AG04449 (cell line): ENCODE results near the gene AOC3.
"Not testable (repeated sequence)": the region's sequence is repeated elsewhere in the genome, so short reads cannot be mapped to it uniquely, and the experiment has no call there.

Experiments
- CTCF ChIA-PET: fragments of 350-600 bp; formaldehyde crosslinking; extraction: SDS; loops from one replicate; lab custom pipeline; 2021; ENCODE audit warnings: antibody characterized with exemption; lab: Yijun Ruan, JAX
- POLR2A ChIA-PET: fragments of 400-600, 350-600 bp; formaldehyde crosslinking; extraction: SDS; loops from one replicate; lab custom pipeline; 2020; ENCODE audit warnings: antibody characterized with exemption, inconsistent platforms; lab: Yijun Ruan, JAX
- DNase-seq: peaks from one replicate; pipeline ENCODE4 v3.0.0-alpha.2; 2010; ENCODE audit warnings: low read depth, low spot score
- H3K4me3 ChIP-seq: 2 replicates; pipeline ENCODE4 v1.5.1; 2011; ENCODE audit warnings: low read depth, mild to moderate bottlenecking, control low read depth, low read length
- TF ChIP-seq, protein P1 (sequence below): IDR thresholded peaks from one replicate; pipeline ENCODE4 v1.5.1; 2011; ENCODE audit warnings: mild to moderate bottlenecking, moderate library complexity, low read length, control low read depth, inconsistent platforms; ENCODE audit not compliant: insufficient read depth; ENCODE audit errors: missing control alignments

AOC3 gene

GRCh38 chr17:42878123-42878880 is 27.3 kb downstream of the AOC3 start:
- ChIA-PET POLR2A (no interaction called here), CTCF (no interaction called here)
- no peak for DNase-seq
- H3K4me3 ChIP-seq = no peak overlapping the region
- TF ChIP-seq, protein P1, sequence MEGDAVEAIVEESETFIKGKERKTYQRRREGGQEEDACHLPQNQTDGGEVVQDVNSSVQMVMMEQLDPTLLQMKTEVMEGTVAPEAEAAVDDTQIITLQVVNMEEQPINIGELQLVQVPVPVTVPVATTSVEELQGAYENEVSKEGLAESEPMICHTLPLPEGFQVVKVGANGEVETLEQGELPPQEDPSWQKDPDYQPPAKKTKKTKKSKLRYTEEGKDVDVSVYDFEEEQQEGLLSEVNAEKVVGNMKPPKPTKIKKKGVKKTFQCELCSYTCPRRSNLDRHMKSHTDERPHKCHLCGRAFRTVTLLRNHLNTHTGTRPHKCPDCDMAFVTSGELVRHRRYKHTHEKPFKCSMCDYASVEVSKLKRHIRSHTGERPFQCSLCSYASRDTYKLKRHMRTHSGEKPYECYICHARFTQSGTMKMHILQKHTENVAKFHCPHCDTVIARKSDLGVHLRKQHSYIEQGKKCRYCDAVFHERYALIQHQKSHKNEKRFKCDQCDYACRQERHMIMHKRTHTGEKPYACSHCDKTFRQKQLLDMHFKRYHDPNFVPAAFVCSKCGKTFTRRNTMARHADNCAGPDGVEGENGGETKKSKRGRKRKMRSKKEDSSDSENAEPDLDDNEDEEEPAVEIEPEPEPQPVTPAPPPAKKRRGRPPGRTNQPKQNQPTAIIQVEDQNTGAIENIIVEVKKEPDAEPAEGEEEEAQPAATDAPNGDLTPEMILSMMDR = no peak

DNA sequence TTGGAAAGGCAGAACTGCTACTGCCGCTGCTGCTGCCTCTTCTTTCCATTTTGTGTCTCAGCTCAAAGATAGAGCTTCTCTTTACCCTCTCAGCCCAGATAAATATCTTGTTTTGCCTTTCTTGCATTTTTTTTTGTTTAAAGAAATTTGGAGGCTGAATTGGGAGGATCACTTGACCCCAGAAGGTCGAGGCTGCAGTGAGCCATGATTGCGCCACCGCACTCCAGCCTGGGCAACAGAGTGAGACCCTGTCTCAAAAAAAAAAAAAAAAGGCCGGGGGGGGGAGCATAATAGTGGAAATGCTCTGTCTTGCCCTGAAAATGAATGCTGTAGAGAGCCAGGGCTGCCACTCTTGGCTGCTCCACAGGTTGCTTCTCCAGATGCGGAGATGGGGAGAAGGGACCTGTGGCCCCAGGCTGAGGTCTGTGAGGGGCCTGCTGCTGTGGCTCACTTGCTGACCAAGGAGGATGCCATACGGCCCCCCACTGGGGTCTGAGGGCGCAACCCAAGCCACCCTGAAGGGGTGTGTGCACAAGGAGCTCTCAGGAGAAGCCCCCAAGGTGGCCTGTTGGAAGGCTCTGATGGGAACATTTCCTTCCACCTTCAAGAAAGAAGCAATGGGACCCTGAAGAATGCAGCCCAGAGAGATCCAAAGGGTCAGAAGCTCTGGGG is 28.1 kb downstream of the AOC3 start:
- CTCF ChIA-PET = interaction anchor here (1.0 to 1.6 kb wide), 2 partner anchors 9 to 20 kb away, joined by 3 read pairs; no protein-coding TSS in a partner anchor
- DNase-seq = no peak
- H3K4me3 ChIP-seq = no peak overlapping the region
- TF ChIP-seq, protein P1 = no peak
- POLR2A ChIA-PET = no interaction called here

- ChIA-PET POLR2A (no interaction called here), CTCF (interaction anchor here (0.9 to 1.6 kb wide), 3 partner anchors 9 to 21 kb away, joined by 3 read pairs; no protein-coding TSS in a partner anchor)
- TF ChIP-seq, protein P1 = no peak
- DNase-seq = no peak
- H3K4me3 ChIP-seq = no peak overlapping the region
These were observed 28.6 kb downstream of the AOC3 start for GRCh38 chr17:42879596-42879985.

GRCh38 chr17:42880776-42881310 is 29.8 kb downstream of the AOC3 start:
- ChIA-PET POLR2A (no interaction called here), CTCF (interaction anchor here (1.6 kb wide), 1 partner anchor 22 kb away, joined by 3 read pairs; no protein-coding TSS in a partner anchor)
- TF ChIP-seq, protein P1 = no peak
- DNase-seq = no peak
- H3K4me3 ChIP-seq = no peak overlapping the region

- CTCF ChIA-PET, H3K4me3 ChIP-seq, POLR2A ChIA-PET, DNase-seq: not testable (repeated sequence)
These were observed 30.7 kb downstream of the AOC3 start for GRCh38 chr17:42881706-42882105.

DNA sequence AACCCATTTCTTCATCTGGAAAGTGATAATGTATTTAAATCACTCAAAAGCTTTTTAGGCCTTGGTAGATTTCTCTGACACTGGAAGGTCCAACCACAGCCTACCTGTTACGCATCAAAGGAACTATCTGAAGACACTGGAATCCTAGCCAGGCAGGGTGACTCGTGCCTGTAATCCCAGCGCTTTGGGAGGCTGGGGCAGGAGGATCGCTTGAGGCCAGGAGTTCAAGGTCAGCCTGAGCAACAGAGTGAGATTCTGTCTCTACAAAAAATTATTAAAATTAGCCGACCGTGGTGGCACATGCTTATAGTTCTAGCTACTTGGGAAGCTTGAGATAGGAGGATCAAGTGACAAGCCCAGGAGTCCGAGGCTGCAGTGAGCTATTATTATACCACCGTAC is 31.2 kb downstream of the AOC3 start:
- DNase-seq = no peak
- ChIA-PET POLR2A (no interaction called here), CTCF (no interaction called here)

More for the DNA sequence above, 31.2 kb downstream of the AOC3 start:
- TF ChIP-seq, protein P1 = no peak
- no peak overlapping the region for H3K4me3 ChIP-seq
